ENCODE data around the gene NME5.
A peak's percentile ranks its signal among the peaks of the same experiment; 100 is the strongest.

The NME5 gene

DNA sequence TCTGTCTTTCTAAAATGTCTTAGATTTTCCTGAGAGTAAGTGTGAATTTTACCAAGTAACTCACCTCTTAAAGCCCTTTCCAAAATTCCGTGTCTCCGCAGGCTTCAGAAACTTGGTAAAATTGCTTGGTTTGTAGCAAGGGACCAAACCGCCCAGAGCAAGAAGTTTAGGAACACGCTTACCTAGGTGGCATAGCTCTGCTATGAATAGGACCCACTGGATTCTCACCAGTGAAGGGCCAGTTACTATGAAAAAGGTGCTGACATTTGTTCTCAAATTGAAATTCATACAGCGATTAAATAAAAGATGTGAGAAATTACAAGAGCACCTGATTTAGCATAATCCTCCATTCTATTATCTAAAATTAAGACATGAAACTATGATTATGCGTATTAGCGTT, 6.7 kb downstream of the NME5 start:
- no peak for DNase-seq

DNA sequence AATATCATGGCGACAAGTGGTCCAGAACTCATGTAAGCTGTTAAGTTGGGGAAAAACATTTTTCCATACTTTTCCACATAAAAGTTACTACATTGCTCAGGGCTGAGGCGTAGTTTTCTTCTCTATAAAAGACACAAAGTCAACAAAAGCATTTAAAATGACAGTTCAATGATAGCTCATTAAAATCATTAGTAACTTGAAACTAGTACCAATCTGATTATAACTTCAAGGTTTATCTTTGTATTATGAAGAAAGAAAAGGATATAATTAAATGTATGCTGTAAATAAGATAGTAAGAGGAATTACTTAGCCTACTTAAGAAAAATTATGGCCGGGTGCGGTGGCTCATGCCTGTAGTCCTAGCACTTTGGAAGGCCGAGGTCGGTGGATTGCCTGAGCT, 9.9 kb downstream of the NME5 start:
- no peak for DNase-seq

DNA sequence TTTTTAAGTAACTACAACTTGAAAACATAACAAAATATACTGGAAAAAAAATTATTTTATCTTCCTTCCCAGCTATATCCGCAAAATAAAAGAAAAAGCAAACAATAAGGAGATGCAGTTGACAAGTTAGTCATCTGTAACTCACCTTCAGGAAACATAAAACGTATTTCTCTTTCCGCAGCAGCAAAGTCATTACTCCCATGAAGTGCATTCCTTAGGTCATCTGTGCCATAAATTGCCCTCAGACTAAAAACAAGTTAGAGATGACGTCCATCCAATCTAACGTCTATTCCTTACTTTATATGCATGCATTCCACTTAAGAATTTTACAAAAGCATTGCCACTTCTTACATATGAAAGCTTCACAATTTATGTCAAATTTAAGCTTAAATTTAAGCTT, 10.9 kb downstream of the NME5 start:
- no peak for DNase-seq

DNA sequence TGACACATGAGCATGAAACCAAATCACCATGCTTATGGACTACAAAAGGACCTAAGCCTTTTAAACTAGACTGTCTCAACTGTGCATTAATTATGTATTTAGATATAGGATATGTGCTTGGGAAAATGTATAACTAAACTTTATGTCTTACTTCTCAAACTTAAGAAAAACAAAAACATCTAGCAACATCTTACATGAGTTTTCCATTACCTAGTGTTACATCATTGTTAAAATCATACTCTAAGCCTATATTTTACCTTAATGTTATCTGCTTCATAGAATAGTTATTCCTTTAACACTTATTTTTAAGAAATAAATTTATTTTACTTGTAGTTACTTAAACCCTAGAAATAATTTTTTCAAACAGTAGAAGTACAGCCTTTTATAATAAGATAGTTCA, 24.0 kb downstream of the NME5 start:
- DNase-seq, result no peak

DNA sequence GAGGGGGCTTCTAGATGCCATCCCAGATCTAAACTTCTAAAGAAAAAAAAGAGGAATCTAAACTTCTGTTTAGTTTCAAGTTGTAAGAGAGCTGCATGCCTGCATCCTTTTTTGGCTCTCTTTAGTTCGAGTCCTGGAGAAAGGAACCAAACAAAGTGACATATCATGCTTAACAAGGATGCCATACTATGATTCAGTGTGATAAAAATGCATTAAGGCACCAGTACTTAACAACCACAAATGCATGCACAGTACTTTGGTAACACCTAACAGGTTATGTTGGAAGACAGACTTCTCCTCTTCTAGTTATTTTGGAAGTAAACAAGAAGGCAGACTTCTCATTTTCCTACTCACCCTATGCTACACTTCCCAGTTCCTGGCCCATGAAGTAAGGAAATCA, 27.3 kb downstream of the NME5 start:
- peak; percentile 61 for DNase-seq

DNA sequence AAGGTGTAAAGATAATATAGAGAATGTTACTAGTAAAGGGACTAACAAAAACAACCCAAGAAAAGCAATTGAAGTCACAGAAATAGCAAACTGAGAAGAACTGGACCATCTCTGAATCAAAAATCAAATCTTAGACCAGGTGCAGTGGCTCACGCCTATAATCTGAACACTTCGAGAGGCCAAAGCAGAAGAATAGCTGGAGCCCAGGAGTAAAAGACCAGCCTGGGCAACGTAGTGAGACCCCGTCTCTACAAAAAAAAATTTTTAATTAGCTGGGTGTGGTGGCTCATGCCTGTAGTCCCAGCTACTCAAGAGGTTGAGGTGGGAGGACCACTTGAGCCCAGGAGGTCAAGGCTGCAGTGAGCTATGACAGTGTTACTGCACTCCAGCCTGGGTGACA, 28.0 kb downstream of the NME5 start:
- no peak for DNase-seq

DNA sequence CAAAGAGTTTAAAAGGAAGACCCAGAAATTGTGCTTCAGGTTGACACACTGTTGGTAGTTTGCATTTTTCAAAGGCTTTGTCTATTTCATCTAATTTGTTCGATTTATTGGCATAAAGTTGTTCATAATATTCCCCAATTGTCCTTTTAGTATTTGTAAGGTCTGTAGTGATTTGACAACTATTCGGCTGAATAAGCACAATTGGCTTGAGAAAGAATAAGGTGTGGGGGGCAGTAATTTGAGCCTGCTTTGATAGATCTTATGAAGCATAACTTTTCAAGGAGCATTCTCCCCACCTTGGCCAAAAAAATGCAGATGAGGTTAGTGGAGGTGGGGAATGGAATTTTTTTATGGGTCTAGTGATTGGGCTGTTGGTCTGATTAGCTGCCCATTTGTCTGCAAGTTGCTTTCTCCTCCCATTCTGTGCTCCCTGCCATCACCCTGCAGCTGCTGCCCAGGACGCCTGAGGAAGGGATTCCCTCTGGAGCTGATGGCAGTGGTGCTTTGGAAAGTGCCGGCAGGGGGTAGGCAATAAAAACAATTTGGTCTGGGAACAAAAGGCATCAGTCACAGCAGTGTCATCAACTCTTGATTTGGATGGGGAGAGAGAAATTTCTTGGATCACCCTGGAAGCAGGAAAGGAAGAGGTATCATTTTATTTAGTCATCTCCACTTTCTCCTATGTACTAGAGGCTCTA, 28.8 kb downstream of the NME5 start:
- DNase-seq, result peak; percentile 32

DNA sequence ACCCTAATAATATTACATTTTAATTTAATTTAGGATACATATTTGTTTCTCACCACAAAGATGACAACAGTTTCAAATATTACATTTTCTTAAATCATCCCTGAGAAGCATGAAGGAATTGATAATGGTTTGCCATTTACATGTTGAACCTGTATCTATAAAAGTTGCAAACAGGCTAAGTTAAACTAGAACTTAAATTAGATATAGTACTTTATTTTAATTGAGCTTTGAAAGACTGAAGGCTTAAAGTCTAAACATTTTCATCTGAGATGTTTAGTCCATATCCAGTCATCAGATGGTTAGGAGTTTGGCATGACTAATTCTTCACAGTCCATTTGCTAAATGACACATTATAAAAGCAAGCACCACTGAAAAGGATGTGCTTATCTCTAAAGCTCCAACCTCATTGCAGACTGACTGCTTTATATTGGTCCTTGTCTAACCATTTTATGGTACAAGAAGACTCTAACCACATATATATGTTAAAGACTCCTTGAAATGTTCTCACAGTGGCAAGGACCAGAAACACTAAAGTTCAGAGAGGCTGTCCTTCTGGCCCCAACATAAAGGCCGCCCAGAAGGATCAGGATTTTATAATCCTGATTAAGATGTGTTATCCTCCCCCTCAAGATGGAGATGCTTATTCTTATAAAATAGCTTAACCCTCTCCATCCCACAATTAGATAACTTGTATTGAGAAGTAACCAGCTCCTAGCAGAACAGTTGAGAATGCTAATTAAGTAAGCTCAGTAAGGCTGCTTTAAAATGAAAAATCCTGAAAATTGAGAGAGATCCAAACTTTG, 29.6 kb downstream of the NME5 start:
- peak; percentile 47 for DNase-seq

DNA sequence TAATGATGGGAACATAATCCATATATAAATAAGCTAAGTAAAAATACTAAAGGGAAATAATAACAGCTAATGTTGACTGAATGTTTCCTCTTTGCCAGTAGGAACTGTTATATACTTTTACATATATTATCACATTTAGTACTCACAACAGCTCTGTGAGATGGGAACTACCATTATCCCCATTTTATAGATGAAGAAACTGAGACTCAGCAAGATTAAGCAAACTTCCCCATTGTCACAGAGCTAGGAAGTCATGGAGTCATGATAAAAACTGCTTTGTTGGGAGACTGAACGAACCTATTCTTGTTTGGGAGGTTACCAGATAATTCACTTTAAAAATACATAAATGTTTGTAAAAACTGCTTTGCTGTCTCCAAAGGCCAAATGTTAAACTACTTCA, 32.0 kb downstream of the NME5 start:
- DNase-seq, result no peak

DNA sequence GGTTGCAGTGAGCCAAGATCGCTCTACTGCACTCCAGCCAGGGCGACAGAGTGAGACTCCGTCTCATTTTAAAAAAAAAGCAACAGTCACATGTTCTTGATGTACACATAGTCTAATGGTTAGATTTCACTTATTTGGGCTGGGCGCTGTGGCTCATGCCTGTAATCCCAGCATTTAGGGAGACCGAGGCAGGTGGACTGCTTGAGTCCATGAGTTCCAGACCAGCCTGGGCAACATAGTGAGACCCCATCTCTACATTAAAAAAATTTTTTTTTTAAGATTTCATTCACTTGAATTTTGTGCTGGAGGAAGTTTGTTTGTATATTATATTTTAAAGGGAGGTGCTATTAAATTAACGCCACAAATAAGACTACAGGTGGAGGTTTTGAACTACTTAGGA, 33.5 kb downstream of the NME5 start:
- DNase-seq, result no peak

DNA sequence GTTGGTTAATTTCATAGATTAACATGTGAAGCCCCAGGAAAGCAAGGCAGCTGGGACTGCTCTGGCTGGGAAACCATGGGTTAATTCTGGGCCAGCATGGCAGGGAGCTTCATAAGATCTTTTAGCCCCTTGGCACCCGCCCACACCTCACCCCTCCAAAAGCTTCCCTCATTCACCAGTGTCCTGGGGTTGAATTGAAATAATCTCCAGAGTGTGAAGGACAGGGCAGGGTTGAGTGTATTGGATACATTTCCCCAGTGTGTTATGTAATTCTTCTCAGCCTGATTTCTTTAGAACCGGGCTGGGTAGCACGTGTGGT, 36.0 kb downstream of the NME5 start:
- DNase-seq, result no peak

DNA sequence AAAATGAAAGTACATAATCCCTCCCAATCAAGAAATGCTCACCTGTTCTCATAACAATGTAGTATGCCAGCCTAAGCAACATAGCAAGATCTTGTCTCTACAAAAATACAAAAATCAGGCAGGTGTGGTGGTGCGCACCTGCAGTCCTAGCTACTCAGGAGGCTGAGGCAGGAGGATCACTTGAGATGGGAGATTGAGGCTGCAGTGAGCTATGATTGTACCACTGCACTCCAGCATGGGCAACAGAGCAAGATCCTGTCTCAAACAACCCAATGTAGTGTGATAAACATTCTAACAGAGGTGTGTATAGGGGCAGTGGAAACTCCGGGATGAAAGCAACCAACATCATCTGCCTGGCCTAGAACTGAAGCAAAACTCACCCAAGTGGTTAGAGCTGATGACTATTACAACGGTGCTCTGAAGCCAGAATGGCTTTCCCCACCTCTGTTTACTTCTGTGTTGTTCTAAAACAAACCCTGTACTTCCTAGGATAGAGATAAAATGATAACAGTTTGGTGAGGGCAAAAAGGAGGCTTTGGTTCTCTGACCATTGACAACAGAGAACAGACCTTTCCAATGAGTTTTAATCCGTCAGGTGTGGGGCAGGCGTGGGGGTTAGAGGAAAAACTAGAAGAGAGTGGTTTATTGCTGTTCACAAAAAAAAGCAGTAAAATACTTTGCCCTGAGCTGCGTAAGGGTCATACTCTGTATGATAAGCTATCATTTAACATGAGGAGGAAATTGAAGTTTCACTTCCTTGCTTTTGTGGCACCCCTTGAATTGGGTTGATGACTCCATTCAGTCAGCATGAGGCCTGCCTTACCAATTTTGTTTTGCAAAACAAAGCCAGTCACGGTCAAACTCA, 36.5 kb downstream of the NME5 start:
- no peak for DNase-seq

DNA sequence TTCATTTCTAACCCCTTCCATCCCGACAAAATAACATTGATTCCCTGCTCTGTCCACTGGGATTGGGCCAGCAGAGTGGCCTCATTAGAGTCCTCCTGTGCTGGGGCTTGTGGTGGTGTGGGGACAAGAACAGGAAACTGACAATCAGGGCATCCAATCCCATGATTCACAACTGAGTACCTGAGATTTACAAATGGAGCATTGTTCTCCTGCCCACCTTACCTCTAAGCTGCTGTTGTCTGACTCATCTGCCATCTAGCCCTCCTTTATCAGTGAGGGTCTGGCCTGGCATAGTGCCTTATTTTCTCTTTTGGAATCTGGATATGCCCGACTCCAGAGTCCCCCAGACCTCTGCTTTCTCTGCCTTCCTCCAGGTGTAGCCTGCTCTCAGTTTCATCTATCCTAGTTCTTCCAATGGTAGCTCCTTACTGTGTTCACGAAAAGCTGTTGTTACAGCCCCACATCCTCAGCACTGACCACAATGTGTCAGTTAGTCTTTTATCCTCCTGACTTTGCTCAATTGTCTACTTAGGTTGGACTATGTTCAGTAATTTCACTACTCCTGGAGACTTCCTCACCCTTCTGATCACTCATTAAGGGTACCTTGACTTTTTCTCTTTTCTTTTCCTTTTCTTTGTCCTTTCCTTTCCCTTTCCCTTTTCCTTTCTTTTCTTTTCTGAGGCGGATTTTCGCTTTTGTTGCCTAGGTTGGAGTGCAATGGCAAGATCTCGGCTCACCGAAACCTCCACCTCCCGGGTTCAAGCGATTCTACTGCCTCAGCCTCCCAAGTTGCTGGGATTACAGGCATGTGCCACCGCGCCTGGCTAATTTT, 42.0 kb downstream of the NME5 start:
- no peak for DNase-seq

DNA sequence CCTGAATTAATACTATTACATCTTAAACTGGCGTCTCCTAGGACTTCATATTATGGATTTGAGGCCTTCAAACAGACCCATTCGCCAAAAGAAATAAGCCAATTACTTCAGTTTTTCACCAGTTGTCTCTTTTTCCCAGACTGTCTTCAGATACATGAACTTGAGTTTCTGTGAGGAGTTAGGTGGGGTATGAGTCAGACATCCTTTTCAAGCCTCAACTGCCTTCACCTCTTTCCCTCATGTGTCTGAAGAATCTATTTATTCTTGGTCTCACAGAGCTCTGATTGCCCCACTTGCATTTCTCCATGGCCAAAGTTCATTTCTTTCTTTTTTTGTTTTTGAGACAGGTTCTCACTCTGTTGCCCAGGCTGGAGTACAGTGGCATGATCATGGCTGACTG, 42.9 kb downstream of the NME5 start:
- no peak for DNase-seq

DNA sequence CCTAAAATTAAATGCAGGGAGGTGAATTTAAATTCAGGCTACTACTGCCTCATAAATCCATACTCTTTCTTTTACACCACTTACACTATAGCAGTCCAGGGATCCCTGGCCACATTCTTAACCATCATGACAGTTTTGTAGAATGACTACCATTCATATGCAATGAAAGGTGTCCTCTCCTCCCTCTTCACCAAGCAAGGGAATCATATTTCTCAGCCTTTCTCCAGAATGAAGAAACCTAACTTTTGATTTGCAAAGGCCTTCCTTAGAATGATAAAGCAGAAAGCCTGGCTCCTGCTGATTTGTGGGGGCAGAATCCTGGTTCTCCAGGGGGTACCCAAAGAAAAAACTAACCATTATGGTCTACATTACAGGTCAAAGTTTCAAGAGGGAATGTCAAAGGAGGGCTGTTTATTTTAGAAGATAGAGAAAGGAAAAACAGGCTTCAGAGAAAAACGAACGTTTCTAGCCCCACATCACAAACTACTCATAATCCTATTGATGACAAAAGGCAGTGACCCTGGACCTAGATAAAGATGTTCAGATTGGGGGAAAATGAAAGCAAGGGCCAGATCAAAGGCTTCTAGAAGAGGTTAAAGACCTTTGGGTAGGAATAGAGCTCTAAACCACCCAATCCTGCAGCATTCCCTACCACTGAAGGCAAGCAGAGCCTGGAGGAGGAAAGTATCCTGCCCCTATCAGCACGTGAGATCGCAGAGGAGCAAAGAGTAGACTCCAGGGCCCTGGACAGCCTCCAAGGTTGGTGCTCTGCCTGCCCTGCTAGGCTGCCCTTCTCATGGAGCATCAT, 43.9 kb downstream of the NME5 start:
- DNase-seq, result no peak

DNA sequence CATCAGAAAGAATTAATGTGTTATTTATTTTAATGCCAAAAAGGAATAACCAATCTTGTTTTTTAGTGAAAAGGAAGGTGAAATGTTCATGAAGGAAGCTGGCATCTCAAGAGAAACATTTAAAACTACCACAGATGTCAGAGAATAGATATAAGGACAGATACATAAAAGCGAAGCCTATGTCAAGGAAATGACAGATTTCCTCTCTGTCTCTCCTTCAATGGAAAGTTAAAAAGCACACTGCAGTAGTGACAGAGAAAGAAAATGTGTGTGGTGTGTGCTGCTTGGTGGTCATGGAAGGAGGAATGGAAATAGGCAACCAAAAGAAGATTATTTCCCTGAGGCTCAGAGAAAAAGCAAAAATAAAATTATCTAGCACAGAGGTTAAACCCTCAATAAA, 46.2 kb downstream of the NME5 start:
- DNase-seq, result no peak

DNA sequence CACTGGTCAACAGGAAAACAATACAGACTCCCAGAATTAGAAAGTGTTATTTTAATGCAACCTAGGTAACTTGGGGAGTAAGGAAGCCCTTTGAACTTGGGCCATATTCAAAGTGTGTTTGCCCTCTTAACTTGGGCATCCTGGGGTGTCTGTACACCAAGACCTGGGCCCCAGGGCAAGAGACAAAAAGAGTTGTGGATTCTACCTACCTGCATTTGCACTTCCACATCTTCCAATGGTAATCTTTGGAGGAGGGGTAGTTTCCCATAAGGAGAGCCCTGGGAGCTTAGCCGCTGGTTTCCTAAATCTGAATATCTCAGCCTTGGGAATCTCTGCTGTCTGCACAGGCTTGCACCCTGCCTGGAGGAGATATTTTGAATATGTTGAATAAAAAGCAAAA, 46.9 kb downstream of the NME5 start:
- no peak for DNase-seq

DNA sequence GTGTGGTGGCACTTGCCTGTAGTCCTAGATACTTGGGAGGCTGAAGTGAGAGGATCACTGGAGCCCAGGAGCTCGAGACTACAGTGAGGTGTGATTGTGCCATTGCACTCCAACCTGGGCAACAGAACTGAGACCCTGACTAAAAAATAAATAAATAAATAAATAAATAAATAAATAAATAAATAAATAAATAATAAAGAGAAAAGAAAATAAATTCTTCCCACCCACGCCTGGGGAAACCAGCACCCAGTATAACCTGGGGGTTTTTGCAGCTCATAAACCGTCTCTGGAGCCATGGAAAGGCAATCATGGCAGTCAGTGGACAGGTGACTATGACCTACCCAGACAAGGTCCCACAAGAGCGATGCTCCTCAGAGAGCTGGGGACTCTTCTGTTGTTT, 47.5 kb downstream of the NME5 start:
- no peak for DNase-seq

DNA sequence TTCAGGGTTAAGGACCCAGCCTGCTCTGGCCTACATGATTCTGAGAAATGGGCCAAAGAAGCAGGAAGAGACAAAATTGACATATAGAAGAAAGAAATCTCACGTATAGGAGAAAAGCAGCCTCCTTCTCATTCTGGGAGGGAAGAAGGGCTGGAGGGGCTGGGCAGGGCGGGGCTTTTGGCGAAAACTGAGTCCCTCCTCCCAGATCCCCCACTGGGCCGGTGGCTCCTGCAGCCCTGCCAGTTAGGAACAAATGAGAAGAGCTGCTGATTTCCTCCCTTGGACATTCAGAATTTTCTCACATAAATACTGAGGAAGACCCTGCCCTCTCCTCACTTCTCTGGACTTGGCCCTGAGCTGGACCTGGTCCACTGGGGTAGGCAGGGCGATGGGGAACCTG, 55.5 kb downstream of the NME5 start, which contains the start of gene WNT8A:
WNT8A (plus strand) TSS at position 332 of the 400 bp plus-strand sequence. CDS start 95 bp downstream, outside the sequence.
- no peak for DNase-seq

DNA sequence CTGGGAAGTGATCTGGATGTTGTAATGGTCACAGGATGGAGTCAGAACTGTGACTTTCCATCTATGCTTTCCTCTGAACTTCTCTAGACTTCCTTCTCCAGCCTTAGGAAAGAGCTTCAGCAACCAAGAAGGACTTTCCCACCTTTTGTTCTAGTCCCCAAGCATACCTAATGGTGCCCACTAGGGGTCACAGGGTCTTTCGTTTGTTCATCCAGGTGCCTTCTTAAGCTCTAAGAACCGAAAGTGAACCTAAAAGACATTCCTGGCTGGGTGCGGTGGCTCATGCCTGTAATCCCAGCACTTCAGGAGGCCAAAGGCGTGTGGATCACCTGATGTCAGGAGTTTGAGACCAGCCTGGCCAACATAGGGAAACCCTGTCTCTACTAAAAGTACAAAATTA, 57.2 kb downstream of the NME5 start:
- no peak for DNase-seq

DNA sequence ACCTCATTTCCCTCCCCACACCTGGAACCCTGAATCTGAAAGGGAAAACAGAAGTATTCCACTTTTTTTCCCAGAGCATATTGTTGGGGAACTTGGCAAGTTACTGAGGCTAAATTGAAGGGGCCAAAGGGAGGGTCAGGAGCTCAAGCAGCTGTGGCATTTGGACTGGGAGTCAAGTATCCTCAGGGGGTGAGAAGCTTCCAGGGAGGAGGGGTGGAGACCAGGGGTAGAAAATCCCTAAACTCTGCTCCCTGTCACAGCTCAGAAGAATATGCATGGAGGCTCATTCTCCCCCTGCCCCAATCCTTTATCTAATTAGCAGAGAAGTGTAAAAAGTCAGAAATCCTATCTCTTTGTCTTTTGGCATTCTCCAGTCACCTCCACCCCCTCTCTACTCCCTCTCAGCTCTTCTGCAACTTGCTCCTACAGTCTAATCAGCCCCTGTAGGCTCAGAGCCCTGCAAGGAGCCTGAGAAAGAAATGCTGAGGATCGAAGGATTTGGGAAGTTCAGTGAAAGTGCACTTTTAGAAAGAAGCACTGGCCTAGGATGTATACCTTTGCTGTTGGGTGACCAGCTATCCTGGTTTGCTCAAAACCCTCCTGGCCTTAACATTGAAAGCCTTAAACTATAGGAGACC, 61.1 kb downstream of the NME5 start:
- DNase-seq, result no peak
